ENCODE results near the gene TSHZ2. TPM values are rescaled to one million over a fixed set of nuclear protein-coding genes. Genes with fewer than 3 reads are reported as not detected.

The TSHZ2 gene
- total RNA-seq, 1 experiment from 2014 or later = 0.07 TPM

- no peaks in the 10 kb centered on the region for H3K79me2 ChIP-seq (ENCODE audit: insufficient read depth, low read length)
- no peak for DNase-seq
- no peak overlapping the region for H3T11ph ChIP-seq (ENCODE audit: low read length)
- no peak overlapping the region for H2AK5ac ChIP-seq (ENCODE audit: insufficient read length, low read length)
- Mint-ChIP-seq H3K27me3 (ENCODE audit: low read depth) (no peaks in the 10 kb centered on the region), H3K27ac (no peak overlapping the region), H3K9me3 (no peaks in the 10 kb centered on the region), H3K4me1 (peaks cover 16 to 23% of the 10 kb centered on the region in 2 experiments), H3K36me3 (ENCODE audit: insufficient read depth in 1 of 3, low read depth in 3 of 3) (no peaks in the 10 kb centered on the region), H3K4me3 (no peak overlapping the region)
- no peak overlapping the region for H2BK120ac ChIP-seq (ENCODE audit: low read depth, low read length, poor library complexity, severe bottlenecking)
- H3K9me3 ChIP-seq (ENCODE audit: control insufficient read depth, low read depth, low read length) = no peaks in the 10 kb centered on the region
- H3K23me2 ChIP-seq (ENCODE audit: insufficient read length, low read depth, low read length, poor library complexity, severe bottlenecking) = no peaks in the 10 kb centered on the region
- no peaks in the 10 kb centered on the region for H4K20me1 ChIP-seq (ENCODE audit: control insufficient read depth, insufficient read depth, insufficient read length)
- no peak overlapping the region for H2BK20ac ChIP-seq (ENCODE audit: low read depth, low read length, poor library complexity, severe bottlenecking)
- no peaks in the 10 kb centered on the region; the same call in 1 of the 2 replicates for H3K4me1 ChIP-seq (ENCODE audit: insufficient read depth, low read length)
- H4K91ac ChIP-seq (ENCODE audit: insufficient read length, low read depth, low read length) = no peak overlapping the region
- no peak overlapping the region for H3K56ac ChIP-seq (ENCODE audit: insufficient read length, low read depth, low read length)
- H3K18ac ChIP-seq (ENCODE audit: insufficient read length, low read depth, low read length) = no peak overlapping the region
- no peak overlapping the region for H4K8ac ChIP-seq (replicated peaks; ENCODE audit: insufficient read length, low read depth, low read length)
- no peak overlapping the region for H2BK5ac ChIP-seq (ENCODE audit: insufficient read length, low read length)
- H3K27me3 ChIP-seq (ENCODE audit: insufficient read depth, low read length) = no peaks in the 10 kb centered on the region
- no peak for TF ChIP-seq CTCF (conservative IDR thresholded peaks at IDR 0.05)
- H3K9ac ChIP-seq (ENCODE audit: extremely low read depth, insufficient read length, low read length) = no peak overlapping the region
- no peaks in the 10 kb centered on the region for H3K79me1 ChIP-seq (ENCODE audit: insufficient read depth, low read depth, low read length, poor library complexity, severe bottlenecking)
- no CpG with 5 or more reads among the region's 3 CpGs for WGBS (ENCODE audit: extremely low coverage, insufficient read length, low lambda C conversion rate)
- H2BK15ac ChIP-seq (ENCODE audit: low read depth, low read length) = no peak overlapping the region
- no peak overlapping the region for H3K23ac ChIP-seq (ENCODE audit: insufficient read length, low read depth, low read length)
- H3K4me2 ChIP-seq (ENCODE audit: insufficient read depth, insufficient read length, low read length) = no peak overlapping the region
- no peak overlapping the region for H3K4ac ChIP-seq (ENCODE audit: low read depth, low read length)
- H3K27ac ChIP-seq (ENCODE audit: insufficient read length, low read depth, low read length) = no peak overlapping the region
- no peak overlapping the region for H4K5ac ChIP-seq (ENCODE audit: insufficient read length, low read depth, low read length)
- H2AFZ ChIP-seq (ENCODE audit: low read length) = no peak overlapping the region
- H3K14ac ChIP-seq (ENCODE audit: insufficient read depth, low read length) = no peak overlapping the region
- no peak overlapping the region for H2BK12ac ChIP-seq (ENCODE audit: insufficient read length, low read depth, low read length)
Observed at GRCh38 chr20:53124803-53125202, 152.6 kb downstream of the TSHZ2 start.

Data from H9 (cell line).